ENCODE results near the gene DDX3X.
A peak's percentile ranks its signal among the peaks of the same experiment; 100 is the strongest.
"Not testable (repeated sequence)": the region's sequence is repeated elsewhere in the genome, so short reads cannot be mapped to it uniquely, and the experiment has no call there.

Gene DDX3X

DNA sequence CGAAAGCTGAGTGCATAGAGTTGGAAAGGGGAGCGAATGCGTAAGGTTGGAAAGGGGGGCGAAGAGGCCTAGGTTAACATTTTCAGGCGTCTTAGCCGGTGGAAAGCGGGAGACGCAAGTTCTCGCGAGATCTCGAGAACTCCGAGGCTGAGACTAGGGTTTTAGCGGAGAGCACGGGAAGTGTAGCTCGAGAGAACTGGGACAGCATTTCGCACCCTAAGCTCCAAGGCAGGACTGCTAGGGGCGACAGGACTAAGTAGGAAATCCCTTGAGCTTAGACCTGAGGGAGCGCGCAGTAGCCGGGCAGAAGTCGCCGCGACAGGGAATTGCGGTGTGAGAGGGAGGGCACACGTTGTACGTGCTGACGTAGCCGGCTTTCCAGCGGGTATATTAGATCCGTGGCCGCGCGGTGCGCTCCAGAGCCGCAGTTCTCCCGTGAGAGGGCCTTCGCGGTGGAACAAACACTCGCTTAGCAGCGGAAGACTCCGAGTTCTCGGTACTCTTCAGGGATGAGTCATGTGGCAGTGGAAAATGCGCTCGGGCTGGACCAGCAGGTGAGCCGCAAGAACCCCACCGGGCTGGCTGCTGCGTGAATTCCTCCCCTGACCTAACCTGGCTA is at the start of gene DDX3X:
TSS of gene DDX3X (plus strand) at position 419 of the 619 bp plus-strand sequence. CDS start at position 510, 91 bp downstream.
- peak; percentile 87 for DNase-seq (ENCODE audit: low spot score)

DNA sequence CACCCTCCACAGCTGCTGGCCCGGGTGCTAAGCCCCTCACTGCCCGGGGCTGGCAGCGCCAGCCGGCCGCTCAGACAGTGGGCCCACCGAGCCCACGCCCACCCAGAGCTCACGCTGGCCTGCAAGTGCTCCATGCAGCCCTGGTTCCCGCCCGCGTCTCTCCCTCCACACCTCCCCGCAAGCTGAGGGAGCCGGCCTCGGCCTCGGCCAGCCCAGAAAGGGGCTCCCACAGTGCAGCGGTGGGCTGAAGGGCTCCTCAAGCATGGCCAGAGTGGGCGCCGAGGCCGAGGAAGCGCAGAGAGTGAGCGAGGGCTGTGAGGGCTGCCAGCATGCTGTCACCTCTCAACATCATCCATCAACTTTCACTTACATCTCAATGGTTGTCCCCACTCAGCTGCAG is 48.0 kb upstream of the DDX3X start:
- not testable (repeated sequence) for DNase-seq (ENCODE audit: low spot score)

DNA sequence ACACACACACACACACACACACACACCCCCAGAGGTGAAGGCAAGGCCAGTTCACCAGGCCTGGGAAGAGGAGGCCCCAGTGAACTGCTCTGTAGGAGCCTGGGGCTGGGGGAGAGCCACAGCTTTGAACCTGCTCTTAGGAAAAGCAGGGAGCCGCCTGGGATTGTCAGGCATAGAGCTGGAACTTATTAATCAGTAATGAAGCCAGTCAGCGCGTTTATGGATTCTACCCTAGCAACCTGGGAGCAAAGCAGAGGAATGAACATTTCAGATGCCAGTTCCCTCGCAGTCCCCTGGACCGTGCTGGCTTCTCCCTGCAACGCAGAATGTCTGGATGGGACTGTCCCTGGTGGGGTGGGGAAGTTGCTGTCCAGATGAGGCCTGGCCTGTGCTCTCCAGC is 45.3 kb upstream of the DDX3X start:
- no peak for DNase-seq (ENCODE audit: low spot score)

DNA sequence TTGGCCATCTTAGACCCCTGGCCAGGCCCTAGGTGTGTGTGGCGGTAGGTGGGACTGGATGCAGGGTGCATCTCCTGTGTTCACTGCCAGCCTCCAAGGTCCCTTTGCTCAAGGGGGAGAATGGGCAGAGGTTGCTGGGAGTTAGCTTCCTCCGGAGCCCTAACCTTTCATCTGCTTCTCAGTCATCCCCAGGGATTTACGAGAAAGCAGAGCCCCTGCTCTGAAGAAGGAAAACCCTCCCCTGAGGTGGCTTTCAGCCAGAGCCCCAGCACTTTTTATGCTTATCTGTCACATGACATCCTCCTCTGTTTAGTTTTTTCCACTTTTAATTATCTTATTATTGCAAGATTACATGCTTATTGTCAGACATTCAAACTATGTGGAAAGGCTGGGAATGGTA is 44.9 kb upstream of the DDX3X start:
- DNase-seq (ENCODE audit: low spot score), result no peak

DNA sequence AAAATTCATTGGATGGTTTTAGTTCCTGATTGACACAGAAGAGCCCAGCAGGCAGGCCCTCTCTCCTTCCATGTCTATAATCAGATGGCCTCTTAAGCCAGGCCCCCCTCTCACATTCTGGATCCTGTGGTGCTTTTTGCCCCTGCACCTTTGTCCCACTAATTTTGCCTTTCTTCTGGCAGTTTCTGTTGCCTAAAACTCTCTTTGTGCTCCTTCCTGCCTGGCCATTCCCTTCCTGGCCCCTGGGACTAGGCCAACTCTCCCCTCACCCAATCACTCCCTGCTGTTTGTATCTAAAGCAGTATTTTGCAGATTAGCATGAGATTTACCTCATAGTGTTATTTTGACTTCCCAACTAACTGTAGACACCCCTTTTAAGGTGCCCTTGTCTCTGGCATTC is 42.7 kb upstream of the DDX3X start:
- no peak for DNase-seq (ENCODE audit: low spot score)

DNA sequence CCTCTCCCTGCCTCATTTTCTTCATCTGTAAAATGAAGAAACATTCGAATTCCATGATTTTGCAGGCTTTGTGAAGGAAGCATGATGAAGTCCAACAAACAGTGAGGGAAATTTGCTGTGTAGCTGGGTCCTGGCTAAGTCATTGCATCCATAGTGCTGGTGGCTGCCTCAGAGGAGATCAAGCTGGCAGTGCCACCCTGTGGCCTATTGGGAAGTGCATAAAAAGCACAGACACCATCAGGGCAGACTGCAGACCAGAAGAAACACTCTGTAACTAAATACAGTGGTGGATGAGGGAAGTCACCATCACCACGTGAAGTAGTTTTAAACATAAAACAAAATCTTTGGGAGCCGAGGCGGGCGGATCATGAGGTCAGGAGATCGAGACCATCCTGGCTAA is 40.7 kb upstream of the DDX3X start:
- DNase-seq (ENCODE audit: low spot score), result no peak

DNA sequence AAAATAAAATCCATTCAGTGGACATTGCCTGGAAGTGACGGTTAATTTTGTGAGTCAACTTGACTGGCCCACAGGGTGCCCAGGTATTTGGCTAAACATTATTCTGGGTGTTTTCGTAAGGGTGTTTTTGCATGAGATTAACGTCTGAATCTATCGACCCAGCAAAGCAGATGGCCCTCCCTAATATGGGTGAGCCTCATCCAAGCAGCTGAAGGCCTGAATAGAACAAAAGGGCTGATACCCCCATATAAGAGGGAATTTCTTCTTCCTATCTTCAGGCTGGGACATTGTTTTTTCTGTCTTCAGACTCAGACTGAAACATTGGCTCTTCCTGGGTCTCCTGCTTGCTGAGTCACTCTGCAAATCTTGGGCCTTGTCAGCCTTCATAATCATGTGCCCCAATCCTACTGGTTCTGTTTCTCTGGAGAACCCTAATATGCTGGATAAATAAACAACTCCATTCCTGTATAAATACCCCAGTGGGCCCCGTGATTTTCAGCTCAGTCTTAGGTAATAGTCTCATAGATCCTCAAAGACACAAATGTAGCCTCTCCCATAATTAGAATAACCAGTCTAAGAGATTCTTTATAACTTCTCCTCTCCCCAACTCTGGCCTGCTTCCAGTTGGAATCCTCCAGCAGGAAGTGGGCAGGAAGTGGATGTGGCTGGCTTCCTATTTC is 33.1 kb upstream of the DDX3X start:
- DNase-seq (ENCODE audit: low spot score), result no peak

DNA sequence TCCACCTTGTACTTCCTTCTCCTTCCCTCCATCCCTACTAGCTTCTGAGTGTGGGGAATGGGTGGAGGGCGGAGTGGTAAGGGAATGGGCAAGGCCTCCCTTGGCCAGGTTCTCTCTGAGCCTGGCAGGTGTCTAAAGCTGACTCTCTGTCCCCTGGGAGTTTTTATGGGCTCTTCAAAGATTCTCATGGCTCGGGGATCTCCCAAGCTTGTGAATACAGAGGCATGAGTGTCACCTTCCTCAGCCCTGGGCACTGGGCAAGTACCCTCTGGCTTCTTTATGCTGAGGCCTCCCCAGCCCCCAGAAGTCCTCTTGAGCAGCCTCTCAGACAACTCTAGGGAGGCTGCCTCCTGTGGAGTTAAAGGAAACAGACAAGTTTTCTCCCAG is 32.5 kb upstream of the DDX3X start:
- DNase-seq (ENCODE audit: low spot score), result no peak

DNA sequence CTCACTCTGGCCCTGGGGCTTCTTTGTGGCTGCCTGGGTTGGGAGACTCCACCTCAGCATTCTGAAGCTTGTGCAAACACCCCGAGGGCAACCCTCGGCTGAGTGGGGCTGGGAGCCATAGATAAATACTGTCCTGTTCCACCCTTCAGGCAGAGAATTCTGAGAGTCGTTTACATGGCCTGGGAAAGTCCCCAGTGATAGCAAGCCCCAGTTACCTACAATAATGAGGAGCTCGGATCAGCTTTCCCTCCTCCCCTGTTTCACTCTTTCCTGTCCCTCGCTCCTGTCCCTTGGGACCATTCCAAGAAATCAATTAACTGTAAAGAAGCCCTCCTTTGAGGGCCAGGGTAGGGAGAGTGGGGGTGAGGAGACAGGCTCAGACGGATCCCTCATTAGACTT is 31.6 kb upstream of the DDX3X start:
- no peak for DNase-seq (ENCODE audit: low spot score)

DNA sequence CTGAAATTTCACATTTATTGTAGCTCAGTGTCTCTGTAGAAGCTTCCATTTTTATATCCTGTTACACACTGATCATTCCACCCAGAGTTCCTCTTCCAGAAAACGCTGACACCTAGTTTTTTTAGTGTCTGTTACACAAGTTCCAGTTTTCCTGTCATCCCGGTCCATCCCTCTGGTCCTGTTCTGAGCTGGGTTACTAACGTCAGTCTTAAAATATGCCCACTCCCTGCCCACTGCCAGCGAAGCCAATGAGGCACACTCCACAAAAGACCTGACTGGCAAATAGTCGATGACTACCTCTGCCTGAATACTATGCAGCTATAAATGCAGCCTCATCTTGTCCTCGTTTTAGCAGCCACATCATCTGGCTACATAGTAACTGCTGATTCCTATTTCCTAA is 30.9 kb upstream of the DDX3X start:
- DNase-seq (ENCODE audit: low spot score), result no peak

DNA sequence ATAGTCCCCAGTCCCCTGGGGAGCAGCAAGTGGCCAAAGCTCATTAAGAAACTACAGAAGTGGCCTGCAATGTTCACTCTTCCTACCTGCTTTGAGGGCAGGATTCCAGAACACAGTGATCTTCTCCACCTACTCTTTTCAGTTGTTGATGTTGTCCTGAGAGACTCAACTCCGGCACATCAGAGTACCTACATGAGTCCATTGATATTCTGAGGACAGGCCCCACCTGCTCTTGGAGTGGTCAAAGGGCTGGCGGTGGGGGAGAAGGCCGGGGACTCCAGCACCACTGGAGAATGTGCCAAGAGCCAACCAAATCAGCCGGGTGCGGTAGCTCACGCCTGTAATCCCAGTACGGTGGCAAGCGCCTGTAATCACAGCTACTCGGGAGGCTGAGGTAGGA is 29.8 kb upstream of the DDX3X start:
- DNase-seq (ENCODE audit: low spot score), result no peak

DNA sequence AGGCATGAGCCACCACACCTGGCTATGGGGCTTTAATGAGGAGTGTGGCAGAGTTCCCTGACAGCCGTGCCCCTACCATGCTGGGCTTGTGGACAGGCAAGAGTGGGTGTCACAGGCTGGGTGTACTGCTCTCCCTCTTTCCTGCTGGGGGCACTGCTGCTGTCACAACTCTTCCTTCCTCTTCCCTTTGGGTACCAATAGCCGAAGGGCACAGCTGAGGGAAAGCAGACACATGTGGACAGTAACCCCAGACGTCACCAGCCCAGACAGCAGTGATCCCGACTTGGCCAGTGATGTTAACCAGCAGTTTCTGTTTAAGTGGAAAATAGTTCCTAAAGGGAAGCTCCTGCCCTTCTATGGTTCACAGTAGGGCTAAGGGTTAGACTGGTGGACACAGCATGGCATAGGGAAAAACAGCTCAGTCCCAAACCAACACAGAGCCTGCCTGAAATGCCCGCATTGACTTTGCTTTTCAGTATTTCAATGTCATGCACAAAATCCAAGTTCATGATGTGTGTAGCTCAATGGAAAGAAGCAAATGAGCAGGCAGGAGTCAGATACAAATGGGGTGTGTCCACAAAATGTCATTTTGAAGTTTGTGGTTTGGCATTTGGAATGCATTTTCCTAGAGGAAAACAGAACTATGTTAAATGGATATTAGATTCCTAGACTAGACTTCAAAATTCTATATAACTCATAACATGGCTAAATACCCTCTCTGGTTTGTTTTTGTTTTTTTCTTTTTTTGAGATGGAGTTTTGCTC is 24.9 kb upstream of the DDX3X start:
- no peak for DNase-seq (ENCODE audit: low spot score)

DNA sequence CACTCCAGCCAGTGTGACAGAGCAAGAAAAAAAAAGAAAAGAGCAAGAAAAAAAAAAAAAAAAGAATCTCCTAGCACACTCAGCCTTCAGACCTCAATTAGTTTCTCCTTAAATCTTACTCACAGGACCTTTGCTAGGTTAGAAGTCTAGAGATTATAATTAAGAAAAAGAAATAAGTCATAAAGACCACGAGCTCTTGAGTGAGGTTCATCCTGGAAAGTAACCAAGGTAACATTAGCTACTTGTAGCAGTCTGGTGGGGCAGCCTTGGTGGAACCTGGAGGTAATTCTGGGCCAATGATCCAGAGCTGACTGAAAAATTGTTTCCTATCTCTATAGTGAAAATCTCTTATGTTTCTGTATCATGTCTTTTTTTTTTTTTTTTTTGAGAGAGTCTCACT is 21.2 kb upstream of the DDX3X start:
- DNase-seq (ENCODE audit: low spot score), result no peak

DNA sequence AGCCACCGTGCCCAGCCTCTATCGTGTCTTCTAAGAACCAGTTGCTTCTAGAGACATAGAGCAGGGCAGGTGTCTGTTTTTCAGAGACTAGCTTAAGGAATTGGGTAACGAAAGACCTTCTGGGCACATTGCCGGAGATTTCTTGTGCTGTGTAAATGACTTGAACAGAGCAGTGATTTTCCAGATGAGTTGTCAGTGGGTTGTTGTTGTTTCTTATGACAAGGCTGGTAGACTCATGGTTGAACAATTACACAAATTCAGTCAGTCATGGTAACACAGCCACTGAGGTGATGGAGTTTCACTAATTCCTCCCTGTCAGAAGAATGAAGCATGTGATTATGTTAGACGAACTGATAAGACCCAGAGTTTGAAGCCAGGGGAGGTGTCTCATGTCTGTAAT is 20.5 kb upstream of the DDX3X start:
- no peak for DNase-seq (ENCODE audit: low spot score)

DNA sequence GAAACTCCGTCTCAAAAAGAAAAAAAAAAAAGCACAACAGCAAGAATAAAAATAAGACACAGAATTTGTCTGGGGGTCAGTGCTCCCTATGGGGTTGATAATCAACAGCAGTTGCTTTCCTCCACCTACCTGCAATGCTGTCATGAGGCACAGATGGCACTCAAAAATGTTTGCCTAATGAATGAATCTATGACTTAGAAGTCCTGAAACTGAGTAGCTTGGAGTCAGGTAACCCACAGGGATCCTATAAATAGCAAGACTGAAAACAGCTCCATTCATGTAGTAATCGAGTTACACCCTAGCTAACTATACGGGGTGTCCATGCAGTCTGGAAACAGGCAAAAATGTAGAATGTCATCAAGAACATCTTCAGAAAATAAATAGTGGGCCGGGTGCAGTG is 19.8 kb upstream of the DDX3X start:
- DNase-seq (ENCODE audit: low spot score), result no peak

DNA sequence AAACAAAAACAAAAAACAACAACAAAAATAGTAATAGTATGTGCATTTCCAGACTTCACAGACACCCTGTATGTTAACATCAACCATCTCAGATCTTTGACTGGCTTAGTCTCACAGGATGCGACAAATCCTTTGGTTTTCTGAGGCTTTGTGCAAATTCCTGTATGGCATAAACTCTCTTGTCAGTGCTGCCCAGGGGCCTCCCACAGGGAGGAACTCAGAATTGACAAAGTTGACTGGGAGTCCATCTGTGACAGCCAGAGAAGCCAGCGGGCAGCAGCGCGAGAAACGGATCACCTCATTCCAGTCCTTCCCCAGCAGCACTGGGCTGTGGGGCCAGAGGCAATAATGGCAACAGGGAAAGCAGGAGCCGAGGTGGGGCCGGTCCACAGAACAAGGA is 19.1 kb upstream of the DDX3X start:
- DNase-seq (ENCODE audit: low spot score), result no peak

DNA sequence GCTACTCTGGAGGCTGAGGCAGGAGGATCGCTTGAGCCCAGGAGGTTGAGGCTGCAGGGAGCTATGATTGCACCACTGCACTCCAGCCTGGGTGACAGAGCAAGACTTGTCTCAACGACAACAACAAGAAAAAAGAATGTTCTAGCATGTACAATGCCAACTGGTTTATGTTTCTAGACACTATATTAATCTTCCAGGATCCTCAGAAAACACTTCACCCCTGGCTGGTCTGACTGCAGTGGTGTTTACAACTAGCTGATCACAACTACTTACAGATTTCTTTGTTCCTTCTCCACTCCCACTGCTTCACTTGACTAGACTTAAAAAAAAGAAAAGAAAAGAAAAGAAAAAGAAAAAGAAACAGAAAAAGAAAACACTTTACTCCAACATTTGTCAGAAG is 17.7 kb upstream of the DDX3X start:
- not testable (repeated sequence) for DNase-seq (ENCODE audit: low spot score)

DNA sequence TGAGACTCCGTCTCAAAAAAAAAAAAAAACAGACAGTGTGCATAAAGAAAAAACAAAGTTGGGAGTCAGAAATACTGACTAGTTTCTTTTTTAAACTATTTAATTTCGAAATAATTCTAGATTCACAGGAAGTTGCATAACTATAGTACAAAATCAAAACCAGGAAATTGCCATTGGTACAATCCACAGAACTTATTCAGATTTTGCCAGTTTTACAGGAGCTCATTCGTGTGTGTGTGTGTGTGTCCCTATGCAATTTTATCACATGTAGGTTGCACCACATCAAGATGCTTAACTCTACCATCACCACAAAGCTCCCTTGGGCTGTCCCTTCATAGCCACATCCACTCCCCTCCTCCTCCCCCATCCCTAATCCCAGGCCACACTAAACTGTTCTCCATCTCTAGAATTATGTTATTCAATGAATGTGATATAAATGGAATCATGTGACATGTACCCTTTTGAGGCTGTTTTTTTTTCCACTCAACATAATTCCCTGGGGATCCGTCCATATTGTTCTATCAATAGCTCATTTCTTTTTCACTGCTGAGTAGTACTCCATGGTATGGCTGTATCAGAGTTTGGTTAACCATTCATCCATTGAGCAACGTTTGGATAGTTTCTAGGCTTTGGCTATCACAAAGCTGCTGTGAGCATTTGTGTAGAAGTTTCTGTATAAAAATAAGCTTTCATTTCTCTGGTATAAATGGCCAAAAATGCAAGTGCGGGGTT is 16.3 kb upstream of the DDX3X start:
- no peak for DNase-seq (ENCODE audit: low spot score)

DNA sequence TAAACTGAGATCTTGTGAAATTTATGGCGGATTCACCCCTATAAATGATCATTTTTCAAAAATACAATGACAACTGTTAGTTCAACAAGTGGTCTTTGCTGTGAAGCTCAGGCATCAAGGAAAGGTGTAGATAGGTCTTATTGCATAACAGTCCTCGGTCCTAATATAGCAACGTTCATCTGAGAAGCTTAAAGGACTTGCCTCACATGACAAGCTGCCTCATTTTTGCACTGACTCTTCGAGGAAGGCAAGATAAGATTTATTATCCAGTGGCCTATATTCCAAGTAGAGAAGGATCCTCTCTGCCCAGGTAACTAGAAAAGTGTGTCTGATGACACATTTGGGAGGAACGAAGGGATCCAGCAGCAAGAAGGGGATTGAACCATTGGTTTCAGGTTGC is 13.6 kb upstream of the DDX3X start:
- no peak for DNase-seq (ENCODE audit: low spot score)

DNA sequence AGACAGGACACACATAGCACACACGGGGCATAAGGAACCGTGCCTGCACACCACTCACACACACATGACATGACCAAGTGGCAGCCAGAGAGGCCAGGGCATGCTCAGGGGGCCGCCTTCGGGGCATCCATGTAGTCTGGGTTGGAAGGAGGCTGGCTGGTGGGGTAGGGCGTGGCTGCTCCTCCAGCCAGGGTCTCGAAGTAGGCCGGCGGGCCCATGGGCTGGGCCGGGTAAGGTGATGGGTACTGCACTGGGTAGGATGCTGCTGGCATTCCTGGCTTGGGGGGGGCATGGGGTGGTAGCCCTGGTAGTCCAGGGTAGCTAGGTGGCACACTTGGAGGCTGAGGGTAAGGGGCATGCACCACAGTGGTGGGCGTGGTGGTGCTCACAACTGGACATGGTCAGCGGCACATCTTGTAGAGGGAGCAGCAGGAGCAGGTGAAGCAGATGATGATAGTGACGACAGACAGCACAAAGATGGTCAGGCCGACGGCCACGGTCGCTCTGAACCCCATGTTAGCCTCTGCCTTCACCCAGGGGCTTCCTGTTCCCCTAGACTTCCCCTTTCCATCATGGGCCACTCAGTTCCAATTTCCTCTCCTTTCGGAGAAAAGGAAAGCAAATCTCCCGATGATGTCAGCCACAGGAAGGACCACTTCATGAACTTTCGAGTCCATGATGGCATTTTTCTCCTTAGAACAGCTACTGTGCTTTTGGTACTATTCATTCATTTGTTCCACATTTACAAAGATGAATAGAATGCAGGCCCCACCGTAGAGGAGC is 10.9 kb upstream of the DDX3X start:
- no peak for DNase-seq (ENCODE audit: low spot score)

DNA sequence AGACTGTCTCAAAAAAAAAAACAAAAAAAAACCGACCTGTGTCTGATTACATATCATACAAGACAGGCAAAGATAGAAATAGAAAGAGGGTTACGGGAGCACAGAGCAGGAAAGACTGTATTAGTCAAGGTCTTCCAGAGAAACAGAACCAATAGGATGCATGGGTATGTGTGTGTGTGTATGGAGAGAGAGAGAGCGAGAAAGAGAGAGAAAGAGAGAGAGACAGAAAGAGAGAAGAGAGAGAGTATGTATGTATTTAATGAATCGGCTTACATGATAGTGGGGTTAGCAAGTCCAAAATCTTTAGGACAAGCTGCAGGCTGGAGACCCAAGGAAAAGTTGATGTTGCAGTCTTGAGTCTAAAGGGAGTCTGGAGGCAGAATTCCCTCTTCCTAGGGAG is 7.5 kb upstream of the DDX3X start:
- no peak for DNase-seq (ENCODE audit: low spot score)

DNA sequence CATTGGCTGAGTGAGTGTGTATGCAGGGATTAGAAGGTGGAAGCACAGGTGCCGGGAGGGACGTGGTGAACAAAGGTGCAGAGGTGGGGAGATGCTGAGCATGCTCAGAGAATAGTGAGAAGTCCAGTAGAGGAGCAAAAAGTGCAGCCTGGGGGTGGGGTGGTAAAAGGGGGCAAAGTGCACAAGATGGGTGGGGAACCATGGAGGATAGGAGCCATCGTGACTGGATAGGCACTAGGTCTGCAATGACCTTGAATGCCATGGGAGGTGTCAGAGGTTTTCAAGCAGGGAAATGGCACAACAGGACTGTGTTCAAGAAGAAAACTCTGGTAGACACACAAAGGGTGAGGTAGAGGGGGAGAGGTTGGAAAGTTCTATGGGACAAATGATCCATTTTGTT is 6.6 kb upstream of the DDX3X start:
- no peak for DNase-seq (ENCODE audit: low spot score)
